ENCODE results near the gene RANBP1.

RANBP1 gene

DNA sequence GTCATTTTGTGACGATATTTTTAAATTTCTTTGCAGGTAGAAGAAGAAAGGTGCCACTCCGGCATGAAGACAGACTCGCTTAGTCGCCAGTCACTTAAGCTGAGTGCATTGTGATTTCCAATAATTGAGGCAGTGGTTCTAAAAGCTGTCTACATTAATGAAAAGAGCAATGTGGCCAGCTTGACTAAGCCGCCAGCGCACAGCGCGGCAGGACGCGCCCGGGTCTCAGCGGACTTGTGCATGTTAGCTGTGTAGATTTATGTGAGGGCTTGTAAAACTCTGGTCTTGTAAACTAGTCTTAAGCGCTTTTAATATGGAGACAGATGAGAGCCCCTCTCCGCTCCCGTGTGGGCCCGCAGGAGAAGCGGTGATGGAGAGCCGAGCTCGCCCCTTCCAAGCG lies 30.3 kb upstream of the RANBP1 start:
- DNase-seq (ENCODE audit: extremely low read depth, low read depth), result no peak
- TF ChIP-seq, protein P1, sequence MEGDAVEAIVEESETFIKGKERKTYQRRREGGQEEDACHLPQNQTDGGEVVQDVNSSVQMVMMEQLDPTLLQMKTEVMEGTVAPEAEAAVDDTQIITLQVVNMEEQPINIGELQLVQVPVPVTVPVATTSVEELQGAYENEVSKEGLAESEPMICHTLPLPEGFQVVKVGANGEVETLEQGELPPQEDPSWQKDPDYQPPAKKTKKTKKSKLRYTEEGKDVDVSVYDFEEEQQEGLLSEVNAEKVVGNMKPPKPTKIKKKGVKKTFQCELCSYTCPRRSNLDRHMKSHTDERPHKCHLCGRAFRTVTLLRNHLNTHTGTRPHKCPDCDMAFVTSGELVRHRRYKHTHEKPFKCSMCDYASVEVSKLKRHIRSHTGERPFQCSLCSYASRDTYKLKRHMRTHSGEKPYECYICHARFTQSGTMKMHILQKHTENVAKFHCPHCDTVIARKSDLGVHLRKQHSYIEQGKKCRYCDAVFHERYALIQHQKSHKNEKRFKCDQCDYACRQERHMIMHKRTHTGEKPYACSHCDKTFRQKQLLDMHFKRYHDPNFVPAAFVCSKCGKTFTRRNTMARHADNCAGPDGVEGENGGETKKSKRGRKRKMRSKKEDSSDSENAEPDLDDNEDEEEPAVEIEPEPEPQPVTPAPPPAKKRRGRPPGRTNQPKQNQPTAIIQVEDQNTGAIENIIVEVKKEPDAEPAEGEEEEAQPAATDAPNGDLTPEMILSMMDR (IDR thresholded peaks at IDR 0.05; ENCODE audit: low read depth, low read length), result no peak

DNA sequence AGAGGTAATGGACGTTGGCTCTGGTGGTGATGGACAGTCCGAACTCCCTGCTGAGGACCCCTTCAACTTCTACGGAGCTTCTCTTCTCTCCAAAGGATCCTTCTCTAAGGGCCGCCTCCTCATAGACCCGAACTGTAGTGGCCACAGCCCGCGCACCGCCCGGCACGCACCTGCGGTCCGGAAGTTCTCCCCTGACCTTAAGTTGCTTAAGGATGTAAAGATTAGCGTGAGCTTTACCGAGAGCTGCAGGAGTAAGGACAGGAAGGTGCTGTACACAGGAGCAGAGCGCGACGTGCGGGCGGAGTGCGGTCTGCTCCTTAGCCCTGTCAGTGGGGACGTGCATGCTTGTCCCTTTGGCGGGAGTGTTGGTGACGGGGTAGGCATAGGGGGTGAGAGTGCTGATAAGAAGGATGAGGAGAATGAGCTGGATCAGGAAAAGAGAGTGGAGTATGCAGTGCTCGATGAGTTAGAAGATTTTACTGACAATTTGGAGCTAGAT lies 29.8 kb upstream of the RANBP1 start:
- DNase-seq (ENCODE audit: extremely low read depth, low read depth), result no peak
- TF ChIP-seq, protein P1 (IDR thresholded peaks at IDR 0.05; ENCODE audit: low read depth, low read length), result no peak

DNA sequence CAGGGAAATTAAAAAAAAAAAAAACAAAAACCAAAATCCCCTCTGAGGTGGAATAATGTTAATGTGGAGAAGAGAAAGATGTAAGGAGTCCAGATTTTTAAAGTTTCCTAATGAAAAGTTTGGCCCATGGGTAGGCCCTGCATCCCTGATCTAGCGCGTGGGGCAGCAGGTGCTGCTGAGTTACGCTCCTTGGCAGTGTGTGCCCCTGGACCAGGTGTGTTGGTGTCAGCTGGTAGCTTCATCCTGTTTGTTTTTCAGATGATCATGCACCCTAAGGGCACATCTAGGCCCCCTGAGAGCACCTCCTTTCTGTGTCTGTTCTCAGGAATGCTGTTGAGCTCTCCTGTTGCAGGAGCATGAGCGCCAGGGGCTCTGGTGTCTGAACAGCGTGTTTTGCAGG lies 29.1 kb upstream of the RANBP1 start:
- no peak for DNase-seq (ENCODE audit: extremely low read depth, low read depth)
- TF ChIP-seq, protein P1 (IDR thresholded peaks at IDR 0.05; ENCODE audit: low read depth, low read length), result no peak

DNA sequence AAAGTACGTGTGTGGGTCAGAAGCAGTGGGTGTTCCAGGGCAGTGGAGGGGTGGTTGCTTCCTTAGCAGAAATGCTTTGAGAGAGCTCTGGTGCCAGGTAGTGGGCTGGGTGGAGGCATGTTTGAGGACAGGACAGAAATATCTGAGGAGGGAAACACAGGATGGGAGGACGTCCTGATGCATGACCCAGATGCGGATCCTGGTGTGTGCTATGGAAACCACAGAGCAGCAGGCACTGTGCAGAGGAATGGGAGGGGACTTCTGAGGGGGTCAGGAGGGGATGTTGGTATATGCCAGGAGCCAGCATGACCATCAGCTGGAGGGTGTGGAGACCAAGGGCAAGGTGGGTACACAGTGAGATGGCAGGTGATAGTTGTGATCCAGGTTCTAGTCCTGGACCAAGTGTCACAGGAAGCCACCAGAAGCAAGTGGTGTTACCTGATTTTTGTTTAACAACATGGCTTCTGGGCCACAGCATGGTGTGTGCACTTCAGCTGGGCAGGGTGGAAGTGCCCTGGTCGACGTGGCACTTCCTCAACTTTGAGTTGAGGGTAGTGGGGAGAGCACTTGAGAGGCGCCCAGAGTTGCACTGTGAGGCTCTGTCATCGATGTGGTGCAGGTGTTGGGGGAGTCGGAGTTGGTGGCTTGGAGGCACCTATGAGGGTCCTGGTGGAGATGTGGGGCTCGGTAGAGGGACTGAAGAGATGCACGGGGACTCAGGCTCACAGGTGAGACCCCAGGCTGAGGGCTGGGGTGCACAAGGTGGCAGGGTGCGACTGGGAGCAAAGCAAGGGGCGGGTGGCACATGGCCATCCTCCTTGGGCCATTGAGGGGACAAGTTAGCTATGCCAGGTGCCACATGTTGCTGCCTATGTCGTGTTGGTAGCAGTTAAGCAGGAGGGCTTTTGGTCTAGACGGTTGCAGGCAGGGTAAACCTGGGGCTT lies 28.3 kb upstream of the RANBP1 start:
- DNase-seq (ENCODE audit: extremely low read depth, low read depth), result no peak
- TF ChIP-seq, protein P1 (IDR thresholded peaks at IDR 0.05; ENCODE audit: low read depth, low read length), result no peak

DNA sequence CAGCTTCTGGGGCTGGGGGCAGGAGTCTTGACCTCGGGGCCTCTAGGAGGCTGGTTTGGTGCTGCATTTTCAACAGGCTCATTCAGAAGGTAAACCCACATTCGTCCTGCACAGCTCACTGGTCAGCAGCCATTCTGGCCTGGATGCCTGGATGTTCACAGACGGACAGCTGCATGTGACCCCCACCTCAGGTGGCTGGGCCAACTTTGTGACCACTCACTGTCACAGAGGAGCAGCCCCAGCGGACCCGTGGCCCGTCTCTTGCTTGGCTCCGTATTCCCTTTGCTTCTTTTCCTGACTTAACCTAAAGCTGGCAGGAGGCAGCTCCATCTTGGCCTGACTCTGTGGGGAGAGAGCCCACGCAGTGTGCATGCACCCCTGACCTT lies 27.6 kb upstream of the RANBP1 start:
- DNase-seq (ENCODE audit: extremely low read depth, low read depth), result no peak
- TF ChIP-seq, protein P1 (IDR thresholded peaks at IDR 0.05; ENCODE audit: low read depth, low read length), result no peak

DNA sequence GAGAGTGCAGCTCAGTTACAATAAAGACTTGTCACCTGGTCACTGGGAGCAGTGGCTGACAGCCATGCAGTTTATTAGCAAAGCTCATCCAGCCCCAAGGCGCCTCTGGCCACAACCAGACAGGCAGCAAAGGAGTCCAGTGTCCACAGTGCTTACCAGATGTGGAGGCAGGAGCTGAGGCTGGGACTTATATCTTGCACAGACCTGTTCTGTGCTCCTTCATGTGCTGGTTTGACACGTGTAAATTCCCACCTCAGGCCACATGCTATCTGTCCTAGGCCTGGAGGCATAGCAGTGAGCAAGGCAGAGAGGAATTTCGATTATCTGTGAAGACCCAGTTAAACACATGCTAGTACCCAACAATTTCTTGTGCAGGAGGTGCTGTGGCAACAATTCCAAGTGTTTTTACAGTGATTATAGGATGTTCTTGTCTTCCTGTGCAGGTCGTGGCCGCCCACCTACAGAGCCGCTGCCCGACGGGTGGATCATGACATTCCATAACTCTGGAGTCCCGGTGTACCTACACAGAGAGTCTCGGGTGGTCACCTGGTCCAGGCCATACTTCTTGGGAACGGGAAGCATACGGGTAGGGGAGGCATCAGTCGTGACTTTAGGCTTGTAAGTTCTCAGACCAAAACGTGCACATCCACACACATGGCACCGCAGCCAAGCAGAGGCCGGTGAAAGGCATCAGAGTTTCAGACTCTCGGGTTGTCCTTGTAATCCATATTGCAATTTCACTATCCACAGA lies 26.5 kb upstream of the RANBP1 start:
- no peak for DNase-seq (ENCODE audit: extremely low read depth, low read depth)
- TF ChIP-seq, protein P1 (IDR thresholded peaks at IDR 0.05; ENCODE audit: low read depth, low read length), result no peak
